ENCODE results near the gene NNT. TPM values are rescaled to one million over a fixed set of nuclear protein-coding genes. Genes with fewer than 3 reads are reported as not detected.

The NNT gene
- total and polyA plus RNA-seq, 2 of the 13 experiments (the other 11 are each of a cell fraction or from before 2014, with no cell fraction given): 21.1 to 58.0 TPM

- no peak for TF ChIP-seq NAIF1 (CRISPR knock-in tag; IDR thresholded peaks at IDR 0.05; ENCODE audit: borderline replicate concordance)
- TF ChIP-seq RCOR2 (CRISPR knock-in tag; IDR thresholded peaks at IDR 0.05): no peak
- peak; percentile 9; the same call in 1 of the 2 replicates for TF ChIP-seq KAT7 (CRISPR knock-in tag; IDR thresholded peaks at IDR 0.05; ENCODE audit: borderline replicate concordance)
- no peak for TF ChIP-seq MTA1 (CRISPR knock-in tag; IDR thresholded peaks at IDR 0.05; ENCODE audit: borderline replicate concordance)
- TF ChIP-seq ZNF580 (CRISPR knock-in tag; IDR thresholded peaks at IDR 0.05; ENCODE audit: borderline replicate concordance, low read depth): peak; percentile 14; the same call in 1 of the 2 replicates
- TF ChIP-seq MED8 (CRISPR knock-in tag; IDR thresholded peaks at IDR 0.05; ENCODE audit: insufficient replicate concordance): no peak
- no peak for TF ChIP-seq ETV6 (CRISPR knock-in tag; conservative IDR thresholded peaks at IDR 0.05)
- no peak for TF ChIP-seq SETDB1 (CRISPR knock-in tag; IDR thresholded peaks at IDR 0.05; ENCODE audit: borderline replicate concordance)
- TF ChIP-seq ZMYM4 (CRISPR knock-in tag; IDR thresholded peaks at IDR 0.05): no peak
- TF ChIP-seq BORCS8-MEF2B (CRISPR knock-in tag; IDR thresholded peaks at IDR 0.05): no peak; the same call in none of the 2 replicates
- no peak for TF ChIP-seq PLSCR1 (CRISPR knock-in tag; IDR thresholded peaks at IDR 0.05; ENCODE audit: borderline replicate concordance)
- TF ChIP-seq MTF2 (CRISPR knock-in tag; IDR thresholded peaks at IDR 0.05; ENCODE audit: borderline replicate concordance): 0 out of 2 replicates have a peak, but pooled peaks have one; percentile 40
- TF ChIP-seq TRIM22 (IDR thresholded peaks at IDR 0.05): no peak
- no peak for TF ChIP-seq ZSCAN29 (CRISPR knock-in tag; conservative IDR thresholded peaks at IDR 0.05)
- TF ChIP-seq STAT6 (CRISPR knock-in tag; IDR thresholded peaks at IDR 0.05; ENCODE audit: borderline replicate concordance): no peak
- TF ChIP-seq DNMT3B (CRISPR knock-in tag; conservative IDR thresholded peaks at IDR 0.05): no peak
- TF ChIP-seq NR2F1 (CRISPR knock-in tag; IDR thresholded peaks at IDR 0.05): no peak
- no peak for TF ChIP-seq NCOA2 (CRISPR knock-in tag; IDR thresholded peaks at IDR 0.05)
- TF ChIP-seq POGZ (CRISPR knock-in tag; IDR thresholded peaks at IDR 0.05): peak; percentile 10; the same call in 1 of the 2 replicates
- TF ChIP-seq REL (CRISPR knock-in tag; conservative IDR thresholded peaks at IDR 0.05): 0 out of 2 replicates have a peak, but pooled peaks have one; percentile 50
- no peak for TF ChIP-seq ZNF224 (CRISPR knock-in tag; IDR thresholded peaks at IDR 0.05)
- TF ChIP-seq NKX3-1 (CRISPR knock-in tag; IDR thresholded peaks at IDR 0.05): no peak
- no peak for TF ChIP-seq DDIT3 (CRISPR knock-in tag; IDR thresholded peaks at IDR 0.05)
- no peak for TF ChIP-seq ZBTB42 (CRISPR knock-in tag; IDR thresholded peaks at IDR 0.05)
- TF ChIP-seq MAX (IDR thresholded peaks at IDR 0.05): no peak
These were observed 601 bp downstream of the NNT start (continued) for GRCh38 chr5:43603344-43604217.

All from HepG2 (cell line).